CD8-positive, alpha-beta memory T cell (primary cell): Measurements from ENCODE around the gene MSH2. TPM values are rescaled to one million over a fixed set of nuclear protein-coding genes. Genes with fewer than 3 reads are reported as not detected.

Experiments used
- polyA plus RNA-seq: library from polyadenylated mRNA; unstranded; fragments of 300-500 nt; fragmentation: Illumina TruSeq; gene quantifications from one replicate; pipeline ENCODE4 v1.2.3, GENCODE V29; 2021
- total RNA-seq, 2 experiments: library from RNA; stranded (reverse); gene quantifications; one replicate each; pipeline ENCODE4 v1.2.3, GENCODE V29; 2021

MSH2 gene
- total and polyA plus RNA-seq, 3 experiments from 2014 or later, result 25.4 to 60.6 (median 58.5) TPM

Other genes with a start within 250 kb of the MSH2 start
- not detected for gene STPG4, start 247.8 kb upstream of the MSH2 start, total RNA-seq
- not detected for gene STPG4, start 247.8 kb upstream of the MSH2 start, polyA plus RNA-seq
- 100 to 1,000 TPM; 503 to 527 TPM for gene CALM2, start 226.6 kb upstream of the MSH2 start, total RNA-seq
- gene CALM2, start 226.6 kb upstream of the MSH2 start, polyA plus RNA-seq, result 815 TPM
- gene EPCAM, start 33.8 kb upstream of the MSH2 start, total RNA-seq, result under 1 TPM; 0.39 to 0.71 TPM
- gene EPCAM, start 33.8 kb upstream of the MSH2 start, polyA plus RNA-seq, result not detected
- under 1 TPM; 0.28 to 0.38 TPM for gene KCNK12, start 167.8 kb downstream of the MSH2 start, total RNA-seq
- gene KCNK12, start 167.8 kb downstream of the MSH2 start, polyA plus RNA-seq, result 0.36 TPM